OCI-LY1 (cell line): ENCODE data around the gene PER1.

Experiments
- H2AFZ ChIP-seq: fragments of 200-600 bp; sonication (generic), shearing (Covaris generic); 2 replicates; pipeline ENCODE4 v1.6.0; 2014; ENCODE audit warnings: antibody characterized with exemption, mild to moderate bottlenecking, low read length
- H3F3A ChIP-seq: fragments of 200-600 bp; sonication (generic), shearing (Covaris generic); 2 replicates; pipeline ENCODE4 v1.6.0; 2014; ENCODE audit warnings: mild to moderate bottlenecking, antibody characterized with exemption, low read length, moderate library complexity; ENCODE audit not compliant: insufficient read depth
- H3K27ac ChIP-seq: fragments of 200-600 bp; sonication (generic); 2 replicates; pipeline ENCODE4 v1.5.1; 2014; ENCODE audit warnings: low read length, mixed run types, mild to moderate bottlenecking, low read depth; ENCODE audit not compliant: poor library complexity, severe bottlenecking
- H3K27me3 ChIP-seq: fragments of 200-600 bp; sonication (generic); 2 replicates; pipeline ENCODE4 v1.6.0; 2014; ENCODE audit warnings: antibody characterized with exemption, mild to moderate bottlenecking, low read length, moderate library complexity; ENCODE audit not compliant: insufficient read depth
- H3K36me3 ChIP-seq: fragments of 200-600 bp; sonication (generic); 2 replicates; pipeline ENCODE4 v1.6.1; 2014; ENCODE audit warnings: mild to moderate bottlenecking, antibody characterized with exemption, low read length, moderate library complexity, mixed read lengths; ENCODE audit not compliant: insufficient read depth
- H3K4me1 ChIP-seq: fragments of 200-600 bp; sonication (generic); 2 replicates; pipeline ENCODE4 v1.5.1; 2014; ENCODE audit warnings: mild to moderate bottlenecking, low read length, moderate library complexity; ENCODE audit not compliant: insufficient read depth, severe bottlenecking
- H3K4me2 ChIP-seq: fragments of 200-600 bp; sonication (generic), shearing (Covaris generic); 2 replicates; pipeline ENCODE4 v1.6.1; 2014; ENCODE audit warnings: low read length
- H3K4me3 ChIP-seq: fragments of 200-600 bp; sonication (generic); 2 replicates; pipeline ENCODE4 v1.5.1; 2014; ENCODE audit warnings: low read length, low read depth, mild to moderate bottlenecking, mixed read lengths; ENCODE audit not compliant: poor library complexity, severe bottlenecking
- H3K79me2 ChIP-seq: fragments of 200-600 bp; shearing (Covaris generic); 2 replicates; pipeline ENCODE4 v1.6.1; 2016; ENCODE audit warnings: mixed run types, low read length, mixed read lengths; ENCODE audit not compliant: insufficient read depth
- H3K9ac ChIP-seq: fragments of 200-600 bp; sonication (generic), shearing (Covaris generic); 2 replicates; pipeline ENCODE4 v1.6.1; 2014; ENCODE audit warnings: mild to moderate bottlenecking, low read length, mixed read lengths
- H3K9me2 ChIP-seq: fragments of 200-600 bp; sonication (generic), shearing (Covaris generic); 2 replicates; pipeline ENCODE4 v1.6.1; 2014; ENCODE audit warnings: low read depth, mild to moderate bottlenecking, low read length, mixed read lengths
- H3K9me3 ChIP-seq: fragments of 200-600 bp; shearing (Covaris generic); 2 replicates; pipeline ENCODE4 v1.6.1; 2014; ENCODE audit warnings: low read length, mixed read lengths
- H4K20me1 ChIP-seq: fragments of 200-600 bp; sonication (generic), shearing (Covaris generic); 2 replicates; pipeline ENCODE4 v1.6.0; 2016; ENCODE audit warnings: mild to moderate bottlenecking, low read length; ENCODE audit not compliant: insufficient read depth
- CTCF ChIP-seq: fragments of 200-600 bp; sonication (generic), shearing (Covaris generic); IDR thresholded peaks from 2 replicates; pipeline ENCODE4 v1.5.1; 2017; ENCODE audit warnings: mild to moderate bottlenecking, antibody characterized with exemption, low read length, moderate library complexity, mixed read lengths
- EZH2 ChIP-seq: fragments of 200-600 bp; sonication (generic), shearing (Covaris generic); IDR thresholded peaks from 2 replicates; pipeline ENCODE4 v1.8.0; 2017; ENCODE audit warnings: borderline replicate concordance, mixed run types, mild to moderate bottlenecking, antibody characterized with exemption, low read length, moderate library complexity, mixed read lengths

The PER1 gene

GRCh38 chr17:8162233-8162996, 10.2 kb upstream of the PER1 start, which contains the start of gene VAMP2:
TSS of gene VAMP2 (minus strand) at chr17:8162948. CDS start at chr17:8162879, 69 bp downstream.
- H3K9ac ChIP-seq, result peak within 1 kb of the TSS; percentile 99
- H3K9me2 ChIP-seq, result no peaks in the 10 kb centered on the region
- no peaks in the 10 kb centered on the region for H3K27me3 ChIP-seq
- peaks cover 46% of the 10 kb centered on the region for H3K4me1 ChIP-seq
- peaks cover 9% of the 10 kb centered on the region; the same call in 1 of the 2 replicates for H3K79me2 ChIP-seq
- no peak within 1 kb of the TSS for H2AFZ ChIP-seq
- peak within 1 kb of the TSS; percentile 92 for H3K4me2 ChIP-seq
- no peaks in the 10 kb centered on the region for H3K9me3 ChIP-seq
- H3F3A ChIP-seq, result no peaks in the 10 kb centered on the region
- peak within 1 kb of the TSS; percentile 92 for H3K27ac ChIP-seq
- no peaks in the 10 kb centered on the region for H4K20me1 ChIP-seq
- H3K36me3 ChIP-seq, result peaks cover 27% of the 10 kb centered on the region
- TF ChIP-seq EZH2 (no peak), CTCF (no peak)
- H3K4me3 ChIP-seq, result peak within 1 kb of the TSS; percentile 99

GRCh38 chr17:8161289-8162232, 9.4 kb upstream of the PER1 start:
- peaks cover 27% of the 10 kb centered on the region for H3K36me3 ChIP-seq
- peak overlapping the region; percentile 99 for H3K9ac ChIP-seq
- H3K27me3 ChIP-seq, result no peaks in the 10 kb centered on the region
- no peak overlapping the region for H2AFZ ChIP-seq
- H3K9me3 ChIP-seq, result no peaks in the 10 kb centered on the region
- no peaks in the 10 kb centered on the region for H3K9me2 ChIP-seq
- peak overlapping the region; percentile 99 for H3K4me3 ChIP-seq
- H3K4me2 ChIP-seq, result peak overlapping the region; percentile 92
- H3F3A ChIP-seq, result no peaks in the 10 kb centered on the region
- H4K20me1 ChIP-seq, result no peaks in the 10 kb centered on the region
- TF ChIP-seq EZH2 (no peak), CTCF (no peak)
- H3K79me2 ChIP-seq, result peaks cover 9% of the 10 kb centered on the region; the same call in 1 of the 2 replicates
- peaks cover 52% of the 10 kb centered on the region for H3K4me1 ChIP-seq
- H3K27ac ChIP-seq, result peak overlapping the region; percentile 73

GRCh38 chr17:8160741-8161221, 8.6 kb upstream of the PER1 start:
- Histone ChIP-seq H3K9ac (peak overlapping the region; percentile 99; the same call in 1 of the 2 replicates), H3K9me3 (no peaks in the 10 kb centered on the region), H4K20me1 (no peaks in the 10 kb centered on the region), H3K4me2 (peak overlapping the region; percentile 92), H3K27me3 (no peaks in the 10 kb centered on the region), H3K27ac (peak overlapping the region; percentile 73), H3K79me2 (peaks cover 9% of the 10 kb centered on the region; the same call in 1 of the 2 replicates), H3K36me3 (peaks cover 27% of the 10 kb centered on the region), H3K4me1 (peaks cover 54% of the 10 kb centered on the region), H3K4me3 (peak overlapping the region; percentile 99), H2AFZ (no peak overlapping the region), H3F3A (no peaks in the 10 kb centered on the region), H3K9me2 (no peaks in the 10 kb centered on the region)
- TF ChIP-seq CTCF, result no peak
- no peak for TF ChIP-seq EZH2
